B cell (primary cell): Measurements from ENCODE around the gene HEPACAM2. TPM values are rescaled to one million over a fixed set of nuclear protein-coding genes. Genes with fewer than 3 reads are reported as not detected.

ENCODE experiments used
- ATAC-seq: fragments of 200-7000 bp; cut with Tn5 transposase; one replicate; pipeline ENCODE4 v1.10.0; 2021; ENCODE audit warnings: low read depth, mild to moderate bottlenecking, moderate number of reproducible peaks, moderate library complexity
- CTCF ChIA-PET: fragments of 350-600 bp; sonication (Branson Sonifier 250); formaldehyde crosslinking; loops from one replicate; lab custom pipeline; 2021; ENCODE audit warnings: antibody characterized with exemption, inconsistent platforms; lab: Charles Lee
- POLR2A ChIA-PET: fragments of 350-600 bp; sonication (Branson Sonifier 250); formaldehyde crosslinking; loops from one replicate; lab custom pipeline; 2021; ENCODE audit warnings: antibody characterized with exemption; lab: Charles Lee
- DNase-seq: peaks from one replicate; pipeline ENCODE4 v3.0.0; 2013
- H2AFZ ChIP-seq: 2 replicates; pipeline ENCODE4 v1.6.1; 2012; ENCODE audit warnings: mild to moderate bottlenecking, low read depth, low read length; ENCODE audit not compliant: insufficient read depth, poor library complexity, severe bottlenecking
- H3K27ac ChIP-seq, 2 donors: 1 replicate in 1 of 2; 2 replicates in 1 of 2; pipeline ENCODE4 v1.5.1; 2012 to 2013; ENCODE audit warnings: low read length in 2 of 2, mild to moderate bottlenecking in 2 of 2, moderate library complexity in 1 of 2
- H3K27me3 ChIP-seq, 4 experiments: fragments of 200-600 bp in 1 of 4; sonication (generic) in 1 of 4; replicated peaks in 1 of 4; 1 replicate in 2 of 4; 2 replicates in 2 of 4; pipeline versions ENCODE4 v1.6.1 to v1.7.0; 2013 to 2016; ENCODE audit warnings: low read length in 3 of 4, mild to moderate bottlenecking in 2 of 4, mixed read lengths in 1 of 4, moderate library complexity in 1 of 4; ENCODE audit not compliant: insufficient read depth in 4 of 4, control insufficient read depth in 3 of 4; ENCODE audit errors: control extremely low read depth in 1 of 4
- H3K36me3 ChIP-seq, 2 experiments: replicated peaks in 1 of 2; 1 replicate in 1 of 2; 2 replicates in 1 of 2; pipeline versions ENCODE4 v1.6.1 to v1.7.1; 2013; ENCODE audit warnings: low read length in 1 of 2; ENCODE audit not compliant: insufficient read depth in 2 of 2, control insufficient read depth in 1 of 2; ENCODE audit errors: control extremely low read depth in 1 of 2, extremely low read depth in 1 of 2
- H3K4me1 ChIP-seq, 2 donors: fragments of 200-600 bp in 1 of 2; sonication (generic) in 1 of 2; 1 replicate in 1 of 2; 2 replicates in 1 of 2; pipeline versions ENCODE4 v1.5.1 to v1.6.1; 2013 to 2017; ENCODE audit warnings: low read length in 2 of 2; ENCODE audit not compliant: control insufficient read depth in 2 of 2, insufficient read depth in 2 of 2
- H3K4me2 ChIP-seq: replicated peaks from 2 replicates; pipeline ENCODE3; 2012; ENCODE audit warnings: mild to moderate bottlenecking, low read depth, low read length; ENCODE audit not compliant: poor library complexity, severe bottlenecking
- H3K4me3 ChIP-seq, 5 experiments: fragments of 200-600 bp in 1 of 5; sonication (generic) in 1 of 5; 1 replicate in 3 of 5; 2 replicates in 2 of 5; pipeline versions ENCODE4 v1.5.1 to v1.7.0; 2011 to 2016; ENCODE audit warnings: low read length in 4 of 5, mild to moderate bottlenecking in 4 of 5, low read depth in 2 of 5, control low read depth in 1 of 5, moderate library complexity in 1 of 5; ENCODE audit not compliant: insufficient read depth in 1 of 5; ENCODE audit errors: control extremely low read depth in 1 of 5, extremely low read depth in 1 of 5
- H3K79me2 ChIP-seq: fragments of 200-600 bp; sonication (generic); one replicate; pipeline ENCODE4 v1.6.0; 2016; ENCODE audit warnings: low read length; ENCODE audit not compliant: control insufficient read depth, insufficient read depth
- H3K9ac ChIP-seq: fragments of 200-600 bp; sonication (generic); 2 replicates; pipeline ENCODE4 v1.6.1; 2017; ENCODE audit warnings: mild to moderate bottlenecking, low read length, moderate library complexity
- H3K9me3 ChIP-seq, 3 donors: one replicate each; pipeline versions ENCODE4 v1.6.1 to v1.7.1; 2013; ENCODE audit warnings: low read length in 2 of 3; ENCODE audit not compliant: control insufficient read depth in 2 of 3, insufficient read depth in 1 of 3; ENCODE audit errors: control extremely low read depth in 1 of 3
- H4K20me1 ChIP-seq: 2 replicates; pipeline ENCODE4 v1.6.0; 2012; ENCODE audit warnings: mild to moderate bottlenecking, low read length; ENCODE audit not compliant: insufficient read depth, control insufficient read depth, poor library complexity, severe bottlenecking
- H3K27ac Mint-ChIP-seq: one replicate; pipeline ENCODE4 v1.8.0; 2021; ENCODE audit warnings: mixed read lengths
- H3K27me3 Mint-ChIP-seq: one replicate; pipeline ENCODE4 v1.8.0; 2021; ENCODE audit warnings: mixed read lengths
- H3K4me1 Mint-ChIP-seq: one replicate; pipeline ENCODE4 v1.8.0; 2021; ENCODE audit warnings: mixed read lengths
- H3K4me3 Mint-ChIP-seq: one replicate; pipeline ENCODE4 v1.8.0; 2021; ENCODE audit warnings: mixed read lengths
- H3K9me3 Mint-ChIP-seq: one replicate; pipeline ENCODE4 v1.8.0; 2022; ENCODE audit warnings: mixed read lengths; ENCODE audit not compliant: insufficient read depth
- EZH2 ChIP-seq: IDR thresholded peaks from 2 replicates; pipeline ENCODE4 v1.6.1; 2012; ENCODE audit warnings: borderline replicate concordance, low read depth, mild to moderate bottlenecking, moderate library complexity, low read length; ENCODE audit not compliant: insufficient read depth, poor library complexity, severe bottlenecking
- WGBS: methylation state at CpG from one replicate; pipeline ENCODE4 v1.1.5; 2013; ENCODE audit warnings: missing lambda C conversion rate; ENCODE audit not compliant: insufficient coverage; 5-methylcytosine and 5-hydroxymethylcytosine counted together
- intact Hi-C: fragments of 100-400 bp; cut with micrococcal nuclease; formaldehyde crosslinking; loops from one replicate; pipeline ENCODE4 v1.10.0; 2022
- polyA plus RNA-seq: library from polyadenylated mRNA; depleted of rRNA; stranded (reverse); fragments of >200 nt; gene quantifications from 2 replicates; pipeline ENCODE4 v1.2.3, GENCODE V29; 2012
- total RNA-seq, 2 donors: library from RNA; stranded (reverse); fragments of 120-200 nt in 1 of 2; gene quantifications; 1 replicate in 1 of 2; 2 replicates in 1 of 2; pipeline versions ENCODE4 v1.2.3 to v1.2.4, GENCODE V29; 2013 to 2022
- TF ChIP-seq, protein P1 (sequence below): fragments of 200-600 bp; IDR thresholded peaks from one replicate; pipeline ENCODE4 v1.8.0; 2022; ENCODE audit warnings: antibody characterized with exemption, mild to moderate bottlenecking

HEPACAM2 gene
- total and polyA plus RNA-seq, 2 donors (not counting 1 experiment from before 2014, with no cell fraction given), result not detected

DNA sequence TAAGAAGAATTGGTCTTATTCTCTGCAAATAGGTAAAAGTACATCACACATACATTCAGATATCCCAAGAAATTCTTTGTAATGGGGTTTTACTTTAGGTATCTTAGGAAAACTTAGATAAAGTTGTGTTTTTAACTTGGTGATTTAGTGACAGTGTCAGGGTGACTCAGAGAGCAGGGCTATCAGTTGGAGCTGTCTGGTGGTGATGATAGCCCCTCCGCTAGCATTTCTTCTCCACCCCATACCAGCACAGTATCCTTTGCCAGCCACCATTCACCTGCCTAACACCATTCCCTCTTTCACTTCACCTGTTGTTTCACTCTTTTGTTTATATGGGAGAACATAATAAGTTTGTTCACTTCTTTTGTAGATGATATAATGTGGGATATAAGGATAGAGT is 36.3 kb upstream of the HEPACAM2 start:
- no peaks in the 10 kb centered on the region for H3K4me1 Mint-ChIP-seq
- POLR2A ChIA-PET, result no interaction called here

GRCh38 chr7:93258661-93259060 is 32.4 kb upstream of the HEPACAM2 start:
- Histone ChIP-seq H3K9me3 (no peaks in the 10 kb centered on the region), H3K36me3 (peaks cover 6 to 24% of the 10 kb centered on the region in 2 experiments), H3K79me2 (no peaks in the 10 kb centered on the region), H2AFZ (no peak overlapping the region), H3K4me3 (no peak overlapping the region), H4K20me1 (no peaks in the 10 kb centered on the region), H3K4me2 (no peak overlapping the region), H3K9ac (no peak overlapping the region), H3K27me3 (no peaks in the 10 kb centered on the region), H3K4me1 (no peaks in the 10 kb centered on the region), H3K27ac (no peak overlapping the region)
- no peak overlapping the region for H3K27ac Mint-ChIP-seq
- TF ChIP-seq, protein P1, sequence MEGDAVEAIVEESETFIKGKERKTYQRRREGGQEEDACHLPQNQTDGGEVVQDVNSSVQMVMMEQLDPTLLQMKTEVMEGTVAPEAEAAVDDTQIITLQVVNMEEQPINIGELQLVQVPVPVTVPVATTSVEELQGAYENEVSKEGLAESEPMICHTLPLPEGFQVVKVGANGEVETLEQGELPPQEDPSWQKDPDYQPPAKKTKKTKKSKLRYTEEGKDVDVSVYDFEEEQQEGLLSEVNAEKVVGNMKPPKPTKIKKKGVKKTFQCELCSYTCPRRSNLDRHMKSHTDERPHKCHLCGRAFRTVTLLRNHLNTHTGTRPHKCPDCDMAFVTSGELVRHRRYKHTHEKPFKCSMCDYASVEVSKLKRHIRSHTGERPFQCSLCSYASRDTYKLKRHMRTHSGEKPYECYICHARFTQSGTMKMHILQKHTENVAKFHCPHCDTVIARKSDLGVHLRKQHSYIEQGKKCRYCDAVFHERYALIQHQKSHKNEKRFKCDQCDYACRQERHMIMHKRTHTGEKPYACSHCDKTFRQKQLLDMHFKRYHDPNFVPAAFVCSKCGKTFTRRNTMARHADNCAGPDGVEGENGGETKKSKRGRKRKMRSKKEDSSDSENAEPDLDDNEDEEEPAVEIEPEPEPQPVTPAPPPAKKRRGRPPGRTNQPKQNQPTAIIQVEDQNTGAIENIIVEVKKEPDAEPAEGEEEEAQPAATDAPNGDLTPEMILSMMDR, result no peak
- ATAC-seq, result no peak
- no peaks in the 10 kb centered on the region for H3K4me1 Mint-ChIP-seq
- no peak overlapping the region for H3K4me3 Mint-ChIP-seq
- ChIA-PET POLR2A (no interaction called here), CTCF (no interaction called here)
- intact Hi-C loops, result no loop called here
- H3K9me3 Mint-ChIP-seq, result no peaks in the 10 kb centered on the region
- H3K27me3 Mint-ChIP-seq, result no peaks in the 10 kb centered on the region
- DNase-seq, result no peak

More for the DNA sequence above, 36.3 kb upstream of the HEPACAM2 start:
- CTCF ChIA-PET, result interaction anchor here (1.9 kb wide), 1 partner anchor 16 kb away, joined by 4 read pairs; no protein-coding TSS in a partner anchor
- no peaks in the 10 kb centered on the region for H3K9me3 Mint-ChIP-seq
- Histone ChIP-seq H3K27ac (no peak overlapping the region), H2AFZ (no peak overlapping the region), H3K9ac (no peak overlapping the region), H3K27me3 (no peaks in the 10 kb centered on the region), H3K79me2 (no peaks in the 10 kb centered on the region), H4K20me1 (no peaks in the 10 kb centered on the region), H3K9me3 (no peaks in the 10 kb centered on the region), H3K4me2 (no peak overlapping the region), H3K4me1 (no peaks in the 10 kb centered on the region), H3K36me3 (peaks cover 3 to 16% of the 10 kb centered on the region in 2 experiments), H3K4me3 (no peak overlapping the region)
- intact Hi-C loops, result no loop called here
- TF ChIP-seq, protein P1, result no peak
- TF ChIP-seq EZH2, result no peak
- no peak for DNase-seq
- H3K4me3 Mint-ChIP-seq, result no peak overlapping the region
- H3K27ac Mint-ChIP-seq, result no peak overlapping the region
- WGBS, result no CpG with 5 or more reads among the region's 1 CpG
- H3K27me3 Mint-ChIP-seq, result no peaks in the 10 kb centered on the region
- ATAC-seq, result no peak
